T-helper 22 cell (primary cell): ENCODE measurements around the gene YRDC.

ENCODE experiments used
- DNase-seq: peaks from one replicate; pipeline ENCODE4 v3.0.0-alpha.2; 2020; ENCODE audit warnings: low read depth

YRDC gene

GRCh38 chr1:37765916-37766664 is 41.9 kb downstream of the YRDC start:
- no peak for DNase-seq

- no peak for DNase-seq
Measured at GRCh38 chr1:37764888-37765441, 43.0 kb downstream of the YRDC start, which contains the start of gene EPHA10. TSS of gene EPHA10 (minus strand) at chr1:37765120. CDS start at chr1:37765066, 54 bp downstream.

- no peak for DNase-seq
Measured at GRCh38 chr1:37764414-37764825, 43.6 kb downstream of the YRDC start.

- DNase-seq: no peak
Measured at GRCh38 chr1:37763791-37764413, 44.1 kb downstream of the YRDC start.

GRCh38 chr1:37762516-37762915 is 45.5 kb downstream of the YRDC start:
- no peak for DNase-seq

- DNase-seq: no peak
Measured at GRCh38 chr1:37761416-37762095, 46.5 kb downstream of the YRDC start.

- DNase-seq: no peak
Measured at GRCh38 chr1:37759451-37759850, 48.6 kb downstream of the YRDC start.

GRCh38 chr1:37755951-37756560 is 52.0 kb downstream of the YRDC start:
- DNase-seq: no peak

- no peak for DNase-seq
Measured at GRCh38 chr1:37755290-37755689, 52.7 kb downstream of the YRDC start.

GRCh38 chr1:37753473-37754321 is 54.3 kb downstream of the YRDC start:
- DNase-seq: no peak
